HepG2 (cell line): ENCODE data around the gene ZNF883. TPM values are rescaled to one million over a fixed set of nuclear protein-coding genes. Genes with fewer than 3 reads are reported as not detected.

Experiments used
- ATAC-seq: fragments of 200-7000 bp; cut with Tn5 transposase; 3 replicates; pipeline ENCODE4 v1.9.1; 2020; ENCODE audit warnings: mild to moderate bottlenecking, moderate library complexity
- BruUV-seq: library from RNA; stranded (reverse); fragments of 400-500 nt; replicated peaks from 2 replicates; lab custom pipeline; 2021; lab: Mats Ljungman, UMichigan
- CTCF ChIA-PET: fragments of 300-600 bp; formaldehyde crosslinking; extraction: SDS; loops from one replicate; lab custom pipeline; 2021; ENCODE audit warnings: low total read pairs, inconsistent platforms, low intra/inter-chr PET ratio; lab: Yijun Ruan, JAX
- POLR2A ChIA-PET: fragments of 350-600 bp; sonication (Branson Sonifier 250); formaldehyde crosslinking; loops from one replicate; lab custom pipeline; 2020; ENCODE audit warnings: antibody characterized with exemption, inconsistent platforms; lab: Yijun Ruan, JAX
- DNase-seq: peaks from one replicate; pipeline ENCODE4 v3.0.0-alpha.2; 2015; ENCODE audit warnings: low spot score
- FAIRE-seq: peaks from 3 replicates; lab custom pipeline; 2011; peaks lifted over from hg19 to GRCh38; lab: Jason Lieb, UNC
- H2AFZ ChIP-seq: one replicate; pipeline ENCODE4 v1.6.1; 2011; ENCODE audit warnings: low read length, inconsistent platforms
- H3K27ac ChIP-seq: fragments of 300-600 bp; 3 replicates; pipeline ENCODE4 v1.8.0; 2011; ENCODE audit warnings: mixed run types, mild to moderate bottlenecking, mixed read lengths, low read length, inconsistent platforms; ENCODE audit not compliant: insufficient read depth; ENCODE audit errors: extremely low read length
- H3K27me3 ChIP-seq, 2 experiments: fragments of 200-600 bp in 1 of 2; 2 replicates in 1 of 2; 3 replicates in 1 of 2; pipeline versions ENCODE4 v1.6.0 to v1.8.0; 2011; ENCODE audit warnings: low read length in 2 of 2, mild to moderate bottlenecking in 2 of 2, moderate library complexity in 2 of 2, inconsistent platforms in 1 of 2; ENCODE audit not compliant: insufficient read depth in 2 of 2, control insufficient read depth in 1 of 2
- H3K36me3 ChIP-seq, 2 experiments: fragments of 200-600 bp in 1 of 2; replicated peaks in 1 of 2; 2 replicates in 1 of 2; 3 replicates in 1 of 2; pipeline versions ENCODE4 v1.5.1 to v1.8.0; 2011; ENCODE audit warnings: low read length in 2 of 2, inconsistent platforms in 1 of 2; ENCODE audit not compliant: insufficient read depth in 2 of 2, control insufficient read depth in 1 of 2
- H3K4me1 ChIP-seq: 2 replicates; pipeline ENCODE4 v1.5.1; 2012; ENCODE audit warnings: low read length, inconsistent platforms; ENCODE audit not compliant: insufficient read depth
- H3K4me2 ChIP-seq: 2 replicates; pipeline ENCODE4 v1.6.0; 2011; ENCODE audit warnings: low read depth, low read length, inconsistent platforms
- H3K4me3 ChIP-seq, 3 experiments: fragments of 200-600 bp in 1 of 3; sonication (generic), shearing (Covaris generic) in 1 of 3; replicated peaks in 1 of 3; 2 replicates each; pipeline ENCODE4 v1.5.1; 2011 to 2016; ENCODE audit warnings: low read length in 3 of 3, inconsistent platforms in 2 of 3, low read depth in 2 of 3, mild to moderate bottlenecking in 2 of 3, control low read depth in 1 of 3, mixed read lengths in 1 of 3; ENCODE audit not compliant: insufficient read depth in 1 of 3
- H3K79me2 ChIP-seq: one replicate; pipeline ENCODE4 v1.6.1; 2011; ENCODE audit warnings: low read length, inconsistent platforms; ENCODE audit not compliant: insufficient read depth
- H3K9ac ChIP-seq: 2 replicates; pipeline ENCODE4 v1.6.0; 2011; ENCODE audit warnings: mild to moderate bottlenecking, low read depth, low read length, inconsistent platforms; ENCODE audit not compliant: insufficient read depth
- H3K9me3 ChIP-seq: 2 replicates; pipeline ENCODE4 v1.5.1; 2012; ENCODE audit warnings: mild to moderate bottlenecking, low read length
- H4K20me1 ChIP-seq: 2 replicates; pipeline ENCODE4 v1.6.0; 2011; ENCODE audit warnings: inconsistent platforms, mild to moderate bottlenecking, low read length, moderate library complexity; ENCODE audit not compliant: insufficient read depth
- ATF4 ChIP-seq, 2 experiments: fragments of 450-650 bp in 1 of 2; sonication (generic) in 1 of 2; formaldehyde crosslinking; IDR thresholded peaks; 2 replicates each; pipeline versions ENCODE4 v1.5.0 to v1.8.0; 2020 to 2022; ENCODE audit warnings: mild to moderate bottlenecking in 1 of 2, missing genetic modification reagents in 1 of 2
- CEBPG ChIP-seq: IDR thresholded peaks from 2 replicates; pipeline ENCODE4 v1.6.1; 2016
- HNF4A ChIP-seq: sonication (generic); formaldehyde crosslinking; IDR thresholded peaks from 2 replicates; pipeline ENCODE4 v1.4.0; 2020; ENCODE audit warnings: missing genetic modification reagents
- HNF4G ChIP-seq, 2 experiments: sonication (generic) in 1 of 2; formaldehyde crosslinking in 1 of 2; IDR thresholded peaks; 2 replicates each; pipeline versions ENCODE4 v1.4.0 to v1.6.1; 2011 to 2020; ENCODE audit warnings: borderline replicate concordance in 2 of 2, low read depth in 2 of 2, mild to moderate bottlenecking in 2 of 2, low read length in 1 of 2, missing genetic modification reagents in 1 of 2, moderate library complexity in 1 of 2
- RARG ChIP-seq: sonication (generic); formaldehyde crosslinking; IDR thresholded peaks from 2 replicates; pipeline ENCODE4 v1.4.0; 2020; ENCODE audit warnings: low read depth, mild to moderate bottlenecking, missing genetic modification reagents
- ZKSCAN5 ChIP-seq: sonication (generic); formaldehyde crosslinking; IDR thresholded peaks from 2 replicates; pipeline ENCODE4 v1.5.1; 2020; ENCODE audit warnings: mild to moderate bottlenecking, missing genetic modification reagents
- ZNF12 ChIP-seq: sonication (generic); formaldehyde crosslinking; IDR thresholded peaks from 2 replicates; pipeline ENCODE4 v1.5.0; 2020; ENCODE audit warnings: missing genetic modification reagents
- ZNF484 ChIP-seq: sonication (generic); formaldehyde crosslinking; IDR thresholded peaks from 2 replicates; pipeline ENCODE4 v1.5.1; 2020; ENCODE audit warnings: mild to moderate bottlenecking, low read depth, missing genetic modification reagents, borderline replicate concordance
- ZNF644 ChIP-seq: IDR thresholded peaks from 2 replicates; pipeline ENCODE4 v1.6.1; 2016; ENCODE audit warnings: low read depth
- ZNF766 ChIP-seq: sonication (generic); formaldehyde crosslinking; IDR thresholded peaks from 2 replicates; pipeline ENCODE4 v1.5.0; 2020; ENCODE audit warnings: missing genetic modification reagents, borderline replicate concordance
- WGBS: methylation state at CpG from one replicate; pipeline ENCODE4 v1.1.6; 2017; ENCODE audit warnings: low lambda C conversion rate; 5-methylcytosine and 5-hydroxymethylcytosine counted together
- in situ Hi-C: cut with HindIII; loops from 2 replicates; pipeline ENCODE4 v1.10.0; 2017; ENCODE audit warnings: low pct_unique_long_range_greater_than_20kb; ENCODE audit not compliant: extremely low pct_ligation_motif_present
- intact Hi-C: fragments of 100-400 bp; cut with micrococcal nuclease; formaldehyde crosslinking; loops from one replicate; pipeline ENCODE4 v1.10.0; 2022; ENCODE audit not compliant: unreplicated experiment
- polyA plus RNA-seq, 8 experiments: library from polyadenylated mRNA; depleted of rRNA in 3 of 8; stranded (reverse) in 7 of 8; unstranded in 1 of 8; fragments of >200 nt; fragmentation: Illumina TruSeq in 4 of 8; extraction: Trizol in 4 of 8; gene quantifications; 2 replicates each; pipeline versions ENCODE4 v1.2.1 to v1.2.3, GENCODE V29; 2011 to 2016; ENCODE audit warnings: low read depth in 4 of 8, missing spikeins in 1 of 8, mixed read lengths in 1 of 8; ENCODE audit not compliant: insufficient read depth in 1 of 8
- total RNA-seq, 5 experiments: library from RNA; depleted of rRNA; stranded (reverse); fragments of >200 nt; fragmentation: Illumina TruSeq; extraction: Trizol; gene quantifications; 2 replicates each; pipeline ENCODE4 v1.2.3, GENCODE V29; 2016; ENCODE audit warnings: low read depth in 1 of 5
- TF ChIP-seq, protein P1 (sequence below): IDR thresholded peaks from 2 replicates; pipeline ENCODE4 v1.6.1; 2016
- TF ChIP-seq, protein P2 (sequence below): sonication (generic); formaldehyde crosslinking; IDR thresholded peaks from 2 replicates; pipeline ENCODE4 v1.4.0; 2020; ENCODE audit warnings: missing genetic modification reagents

ZNF883 gene
- total and polyA plus RNA-seq, 2 of the 13 experiments (the other 11 are each of a cell fraction or from before 2014, with no cell fraction given): 5.3 to 10.0 TPM

- Histone ChIP-seq H3K4me2 (peak overlapping the region; percentile 82), H3K9ac (peak overlapping the region; percentile 72), H3K27ac (peak overlapping the region; percentile 55), H3K27me3 (no peaks in the 10 kb centered on the region; a peak in 1 of 5 replicates), H4K20me1 (no peaks in the 10 kb centered on the region), H3K4me3 (peak overlapping the region; percentile 84 to 92 (median 84)), H3K4me1 (peaks cover 12% of the 10 kb centered on the region), H3K9me3 (peaks cover 42% of the 10 kb centered on the region), H3K79me2 (peaks cover 9% of the 10 kb centered on the region), H2AFZ (peak overlapping the region; percentile 87), H3K36me3 (no peaks in the 10 kb centered on the region)
- 0 out of 2 replicates have a peak, but pooled peaks have one; percentile 9 for TF ChIP-seq RARG (CRISPR knock-in tag)
- TF ChIP-seq ZNF484 (CRISPR knock-in tag): no peak
- TF ChIP-seq HNF4G (IDR thresholded peaks at IDR 0.05; ENCODE audit: borderline replicate concordance, low read depth, low read length): peak; percentile 63
- TF ChIP-seq HNF4G (CRISPR knock-in tag; IDR thresholded peaks at IDR 0.05; ENCODE audit: borderline replicate concordance, low read depth): no peak; the same call in 1 of the 2 replicates
- TF ChIP-seq CEBPG (CRISPR knock-in tag): peak; percentile 36; the same call in 1 of the 2 replicates
- TF ChIP-seq ZNF766 (CRISPR knock-in tag): no peak
- TF ChIP-seq ZNF644 (CRISPR knock-in tag): peak; percentile 76; the same call in 1 of the 2 replicates
- peak in 1 of 2 experiments; percentile 64; a peak in 2 of 4 replicates for TF ChIP-seq ATF4 (CRISPR knock-in tag; IDR thresholded peaks at IDR 0.05)
- TF ChIP-seq, protein P1, sequence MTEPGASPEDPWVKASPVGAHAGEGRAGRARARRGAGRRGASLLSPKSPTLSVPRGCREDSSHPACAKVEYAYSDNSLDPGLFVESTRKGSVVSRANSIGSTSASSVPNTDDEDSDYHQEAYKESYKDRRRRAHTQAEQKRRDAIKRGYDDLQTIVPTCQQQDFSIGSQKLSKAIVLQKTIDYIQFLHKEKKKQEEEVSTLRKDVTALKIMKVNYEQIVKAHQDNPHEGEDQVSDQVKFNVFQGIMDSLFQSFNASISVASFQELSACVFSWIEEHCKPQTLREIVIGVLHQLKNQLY (CRISPR knock-in tag): no peak
- TF ChIP-seq, protein P2, sequence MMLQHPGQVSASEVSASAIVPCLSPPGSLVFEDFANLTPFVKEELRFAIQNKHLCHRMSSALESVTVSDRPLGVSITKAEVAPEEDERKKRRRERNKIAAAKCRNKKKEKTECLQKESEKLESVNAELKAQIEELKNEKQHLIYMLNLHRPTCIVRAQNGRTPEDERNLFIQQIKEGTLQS (CRISPR knock-in tag): 0 out of 2 replicates have a peak, but pooled peaks have one; percentile 12
- 0 out of 2 replicates have a peak, but pooled peaks have one; percentile 19 for TF ChIP-seq ZNF12 (CRISPR knock-in tag)
- TF ChIP-seq ZKSCAN5: no peak
- peak; percentile 80 for TF ChIP-seq HNF4A (CRISPR knock-in tag)
- intact Hi-C loops: no loop called here
- POLR2A ChIA-PET: interaction anchor here (1.0 to 1.5 kb wide), 2 partner anchors 46 to 164 kb away, joined by 4 to 8 read pairs; partner anchors contain the start of genes FKBP15, SLC31A1 and ZNF883
- WGBS: 9% methylated on average over 5 of the region's 5 CpGs
- ATAC-seq (peak; percentile 9; the same call in 1 of the 3 replicates), DNase-seq (peak; percentile 11), FAIRE-seq (no peak)
- CTCF ChIA-PET: no interaction called here
- in situ Hi-C loops: no loop called here
- BruUV-seq: TSS peak; percentile 99
These were observed 45.2 kb upstream of the ZNF883 start for GRCh38 chr9:113057193-113057592.
